PFSK-1 (cell line): ENCODE measurements around the gene TNS3. TPM values are rescaled to one million over a fixed set of nuclear protein-coding genes. Genes with fewer than 3 reads are reported as not detected.

Experiments used
- FOXP2 ChIP-seq: optimal IDR thresholded peaks from 2 replicates; pipeline ENCODE3; 2011; ENCODE audit warnings: borderline replicate concordance, control low read depth, inconsistent platforms; ENCODE audit not compliant: insufficient read depth; ENCODE audit errors: extremely low read length, extremely low read depth
- POLR2AphosphoS5 ChIP-seq: IDR thresholded peaks from 2 replicates; pipeline ENCODE4 v1.6.1; 2012; ENCODE audit warnings: low read depth, mild to moderate bottlenecking, control low read depth, low read length, moderate library complexity
- SIN3A ChIP-seq: IDR thresholded peaks from 2 replicates; pipeline ENCODE4 v1.6.1; 2012; ENCODE audit warnings: mild to moderate bottlenecking, low read length, moderate library complexity, borderline replicate concordance; ENCODE audit not compliant: insufficient read depth
- TAF1 ChIP-seq: IDR thresholded peaks from 2 replicates; pipeline ENCODE4 v1.6.1; 2012; ENCODE audit warnings: low read length, control low read depth, borderline replicate concordance; ENCODE audit not compliant: insufficient read depth
- polyA plus RNA-seq: library from polyadenylated mRNA; unstranded; fragments of >200 nt; gene quantifications from one replicate; pipeline ENCODE4 v1.2.1, GENCODE V29; 2012; ENCODE audit warnings: low read depth, missing spikeins; ENCODE audit not compliant: insufficient read length
- TF ChIP-seq, protein P1 (sequence below), 2 experiments: IDR thresholded peaks; 2 replicates each; pipeline versions ENCODE4 v1.6.1 to v1.8.0; 2011 to 2012; ENCODE audit warnings: low read depth in 2 of 2, low read length in 2 of 2, control low read depth in 1 of 2, inconsistent platforms in 1 of 2, mild to moderate bottlenecking in 1 of 2, moderate library complexity in 1 of 2; ENCODE audit not compliant: insufficient read depth in 1 of 2

TNS3 gene
- polyA plus RNA-seq, result 16.0 TPM

DNA sequence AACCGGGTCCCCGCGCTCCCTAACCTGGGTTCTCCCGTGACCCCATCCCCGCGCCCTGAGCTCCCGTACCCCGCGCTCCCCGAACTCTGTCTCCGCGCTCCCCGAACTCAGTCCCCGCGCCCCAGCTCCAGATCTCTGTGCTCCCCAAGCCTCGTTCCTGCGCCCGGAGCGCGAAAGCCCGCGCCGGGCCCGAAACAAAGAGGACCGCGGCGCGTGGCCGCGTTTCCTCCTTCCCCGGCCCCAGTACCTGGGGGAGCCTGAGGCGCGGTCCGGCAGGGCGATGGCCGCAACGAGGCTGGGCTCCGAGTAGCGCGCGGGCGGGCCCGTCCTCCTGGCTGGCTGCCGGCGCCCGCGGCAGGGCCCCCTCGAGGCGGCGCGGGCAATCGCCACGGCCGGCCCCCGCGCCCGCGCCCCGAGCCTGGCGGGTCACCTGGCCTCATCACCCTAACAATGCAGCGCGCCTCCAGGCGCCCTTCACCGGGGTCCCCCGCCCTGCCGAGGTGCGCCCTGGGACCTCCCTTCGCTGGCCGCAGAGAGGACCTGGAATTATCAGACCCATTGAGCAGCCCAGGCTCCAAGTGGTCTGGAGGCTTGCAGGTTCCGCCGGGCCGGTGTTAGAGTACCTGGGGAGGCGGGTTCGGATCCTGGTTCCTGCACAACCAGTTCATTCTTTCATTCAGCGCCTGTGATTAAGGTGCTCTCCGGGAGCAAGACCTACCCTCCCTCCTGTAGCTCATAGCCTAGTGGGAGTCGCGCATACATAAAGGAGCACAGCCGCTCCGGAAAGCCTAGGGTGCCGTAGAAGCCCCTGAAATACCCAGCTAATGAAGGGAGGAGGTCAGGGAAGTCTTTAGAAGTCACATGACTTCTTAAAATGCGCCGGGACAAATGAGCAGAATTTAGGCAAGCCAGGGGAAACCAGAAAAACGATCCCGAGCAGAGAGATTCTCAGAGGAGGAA lies at the start of gene TNS3:
Gene TNS3 (minus strand): TSS at position 308 of the 960 bp plus-strand sequence. CDS start 142,475 bp downstream, outside the sequence.
- no peak for TF ChIP-seq TAF1
- TF ChIP-seq, protein P1, sequence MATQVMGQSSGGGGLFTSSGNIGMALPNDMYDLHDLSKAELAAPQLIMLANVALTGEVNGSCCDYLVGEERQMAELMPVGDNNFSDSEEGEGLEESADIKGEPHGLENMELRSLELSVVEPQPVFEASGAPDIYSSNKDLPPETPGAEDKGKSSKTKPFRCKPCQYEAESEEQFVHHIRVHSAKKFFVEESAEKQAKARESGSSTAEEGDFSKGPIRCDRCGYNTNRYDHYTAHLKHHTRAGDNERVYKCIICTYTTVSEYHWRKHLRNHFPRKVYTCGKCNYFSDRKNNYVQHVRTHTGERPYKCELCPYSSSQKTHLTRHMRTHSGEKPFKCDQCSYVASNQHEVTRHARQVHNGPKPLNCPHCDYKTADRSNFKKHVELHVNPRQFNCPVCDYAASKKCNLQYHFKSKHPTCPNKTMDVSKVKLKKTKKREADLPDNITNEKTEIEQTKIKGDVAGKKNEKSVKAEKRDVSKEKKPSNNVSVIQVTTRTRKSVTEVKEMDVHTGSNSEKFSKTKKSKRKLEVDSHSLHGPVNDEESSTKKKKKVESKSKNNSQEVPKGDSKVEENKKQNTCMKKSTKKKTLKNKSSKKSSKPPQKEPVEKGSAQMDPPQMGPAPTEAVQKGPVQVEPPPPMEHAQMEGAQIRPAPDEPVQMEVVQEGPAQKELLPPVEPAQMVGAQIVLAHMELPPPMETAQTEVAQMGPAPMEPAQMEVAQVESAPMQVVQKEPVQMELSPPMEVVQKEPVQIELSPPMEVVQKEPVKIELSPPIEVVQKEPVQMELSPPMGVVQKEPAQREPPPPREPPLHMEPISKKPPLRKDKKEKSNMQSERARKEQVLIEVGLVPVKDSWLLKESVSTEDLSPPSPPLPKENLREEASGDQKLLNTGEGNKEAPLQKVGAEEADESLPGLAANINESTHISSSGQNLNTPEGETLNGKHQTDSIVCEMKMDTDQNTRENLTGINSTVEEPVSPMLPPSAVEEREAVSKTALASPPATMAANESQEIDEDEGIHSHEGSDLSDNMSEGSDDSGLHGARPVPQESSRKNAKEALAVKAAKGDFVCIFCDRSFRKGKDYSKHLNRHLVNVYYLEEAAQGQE (IDR thresholded peaks at IDR 0.05; ENCODE audit: insufficient read depth in 1 of 2, low read depth in 2 of 2, low read length in 2 of 2), result no peak
- TF ChIP-seq POLR2AphosphoS5, result no peak
- TF ChIP-seq FOXP2, result no peak
- no peak for TF ChIP-seq SIN3A

DNA sequence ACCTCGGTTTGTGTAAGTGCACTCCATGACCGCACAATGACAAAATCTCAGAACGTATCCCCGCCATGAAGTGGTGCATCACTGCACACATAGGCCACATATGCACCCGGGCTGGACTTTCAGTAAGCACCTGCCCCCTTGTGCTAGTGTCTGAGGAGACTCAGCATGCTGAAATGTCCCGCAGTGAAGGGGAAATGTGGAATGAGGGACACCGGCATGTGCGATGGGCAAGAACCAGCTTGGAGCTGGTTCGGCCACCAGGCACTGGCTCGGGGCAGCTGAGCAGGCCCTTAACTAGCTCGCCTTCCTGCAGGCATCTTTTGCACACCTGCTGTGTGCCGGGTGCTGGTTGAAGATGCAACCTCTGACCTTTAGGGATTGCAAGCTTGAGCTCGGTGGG lies 49.8 kb upstream of the TNS3 start:
- TF ChIP-seq, protein P1 (IDR thresholded peaks at IDR 0.05; ENCODE audit: insufficient read depth in 1 of 2, low read depth in 2 of 2, low read length in 2 of 2), result no peak
- no peak for TF ChIP-seq POLR2AphosphoS5
- no peak for TF ChIP-seq FOXP2
- TF ChIP-seq SIN3A, result no peak

DNA sequence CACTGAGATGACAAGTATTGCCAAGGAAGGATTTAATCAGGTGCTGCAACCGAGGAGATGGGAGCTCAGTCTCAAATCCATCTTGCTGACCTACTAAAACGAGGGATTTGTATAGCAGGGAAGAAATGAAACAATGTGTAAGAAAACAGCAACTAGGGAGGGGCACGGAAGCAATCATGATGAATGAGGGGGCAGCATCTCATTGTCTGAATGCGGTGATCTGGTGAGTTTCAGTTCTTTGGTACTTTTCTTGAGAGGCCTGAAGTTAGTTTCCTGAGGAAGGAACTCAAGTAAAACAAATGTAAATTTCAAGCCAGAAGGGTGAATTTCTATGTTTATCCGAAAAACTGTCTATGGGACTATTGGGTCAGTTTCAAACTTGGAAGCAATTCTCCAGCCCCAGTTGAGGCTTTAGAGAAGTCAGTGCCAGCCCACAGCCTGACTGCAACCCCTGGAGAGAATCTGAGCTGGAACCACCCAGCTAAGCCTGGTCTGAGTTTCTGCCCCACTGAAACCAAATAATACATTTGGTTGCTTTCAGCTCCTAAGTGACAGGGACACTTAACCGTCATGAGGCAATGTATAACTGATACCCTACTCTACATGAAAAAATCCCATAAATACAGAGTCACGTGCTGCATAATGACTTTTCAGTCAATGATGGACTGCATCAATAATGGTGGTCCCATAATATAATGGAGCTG lies 45.8 kb upstream of the TNS3 start:
- TF ChIP-seq, protein P1 (IDR thresholded peaks at IDR 0.05; ENCODE audit: insufficient read depth in 1 of 2, low read depth in 2 of 2, low read length in 2 of 2), result no peak
- TF ChIP-seq POLR2AphosphoS5 (no peak), FOXP2 (no peak), TAF1 (no peak), SIN3A (no peak)

DNA sequence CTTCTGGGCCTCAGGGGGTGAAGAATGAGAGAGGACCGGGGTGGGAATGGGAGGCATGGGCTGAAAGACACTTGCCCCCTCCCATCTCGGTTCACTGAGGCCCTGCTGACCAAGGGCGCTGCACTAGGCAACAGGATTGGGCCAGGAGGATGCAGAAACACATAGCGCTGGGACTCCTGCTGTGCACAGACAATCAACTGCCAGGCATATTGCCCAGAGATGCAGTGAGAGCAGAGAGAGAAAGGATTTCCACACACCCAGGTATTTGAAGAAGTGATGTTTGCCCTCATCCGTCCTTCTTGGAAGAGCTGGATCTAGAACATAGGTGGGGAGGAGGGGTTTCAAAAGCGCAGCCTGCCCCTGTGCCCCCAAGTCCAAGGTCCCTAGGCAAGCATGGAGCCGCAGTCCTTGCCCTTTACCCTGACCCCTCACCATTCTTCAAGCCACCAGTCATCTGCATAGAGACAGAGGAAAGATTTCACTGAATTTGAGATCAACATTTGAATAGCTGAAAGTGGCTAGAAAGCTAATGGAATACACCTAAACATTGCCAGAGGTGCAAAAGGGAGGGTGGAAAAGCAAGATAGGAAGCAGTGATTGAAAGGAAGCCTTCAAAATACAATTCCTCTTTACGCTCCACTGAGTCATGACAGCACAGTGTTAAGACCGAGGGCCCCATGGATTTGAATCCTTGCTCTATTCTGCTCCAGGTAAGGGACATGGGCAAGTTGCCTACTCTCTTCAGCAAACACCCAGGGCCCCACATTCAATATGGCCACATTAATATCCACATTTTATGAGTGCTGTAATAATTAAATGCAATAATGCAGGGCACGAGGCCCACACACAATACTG lies 44.2 kb upstream of the TNS3 start:
- TF ChIP-seq FOXP2 (no peak), POLR2AphosphoS5 (no peak), TAF1 (no peak)
- TF ChIP-seq, protein P1 (IDR thresholded peaks at IDR 0.05; ENCODE audit: insufficient read depth in 1 of 2, low read depth in 2 of 2, low read length in 2 of 2), result no peak
